COLO829 (cell line): ENCODE results near the gene LDLRAD3.

ENCODE experiments used
- DNase-seq: peaks from one replicate; pipeline ENCODE4 v3.0.0; 2012; ENCODE audit warnings: low spot score

Gene LDLRAD3

DNA sequence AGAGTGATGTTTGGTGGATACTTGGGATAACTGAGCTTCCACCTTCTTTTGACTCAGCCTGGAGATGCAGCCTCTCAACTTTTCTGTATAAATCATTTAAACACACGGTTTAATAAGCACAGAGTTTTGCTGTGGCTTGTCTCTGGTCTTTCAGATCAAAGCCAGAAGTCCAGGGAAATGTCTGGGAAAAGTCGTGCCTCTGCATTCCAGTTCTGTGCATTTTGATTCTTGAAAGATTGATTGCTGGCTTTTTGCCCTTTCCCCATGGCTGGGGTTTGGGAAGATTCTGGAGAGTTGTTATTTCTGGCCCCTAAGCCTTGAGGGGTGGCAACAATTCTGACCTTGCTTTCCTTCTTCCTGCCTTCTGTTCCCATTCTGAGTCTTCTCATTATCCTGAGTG is 191.2 kb downstream of the LDLRAD3 start:
- no peak for DNase-seq

DNA sequence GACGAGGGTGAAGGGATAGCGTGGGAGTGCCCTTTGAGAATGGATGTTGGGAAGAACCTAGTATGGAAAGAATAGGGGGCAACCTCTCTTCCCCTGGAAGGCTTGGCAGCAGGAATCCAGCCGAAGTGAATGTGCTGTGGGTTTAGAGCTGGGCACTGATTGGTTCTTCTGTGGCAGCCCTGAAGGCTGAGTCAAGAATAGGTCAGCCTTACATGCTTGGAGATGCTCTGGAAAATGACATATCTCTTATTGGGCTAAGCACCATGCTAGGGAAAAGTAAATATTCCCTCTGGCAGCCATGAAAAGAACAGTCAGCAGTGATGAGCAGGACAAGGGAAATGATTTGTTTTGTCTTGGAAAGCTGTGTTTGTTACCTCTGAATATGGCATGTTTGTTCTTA is 195.9 kb downstream of the LDLRAD3 start:
- DNase-seq, result no peak

DNA sequence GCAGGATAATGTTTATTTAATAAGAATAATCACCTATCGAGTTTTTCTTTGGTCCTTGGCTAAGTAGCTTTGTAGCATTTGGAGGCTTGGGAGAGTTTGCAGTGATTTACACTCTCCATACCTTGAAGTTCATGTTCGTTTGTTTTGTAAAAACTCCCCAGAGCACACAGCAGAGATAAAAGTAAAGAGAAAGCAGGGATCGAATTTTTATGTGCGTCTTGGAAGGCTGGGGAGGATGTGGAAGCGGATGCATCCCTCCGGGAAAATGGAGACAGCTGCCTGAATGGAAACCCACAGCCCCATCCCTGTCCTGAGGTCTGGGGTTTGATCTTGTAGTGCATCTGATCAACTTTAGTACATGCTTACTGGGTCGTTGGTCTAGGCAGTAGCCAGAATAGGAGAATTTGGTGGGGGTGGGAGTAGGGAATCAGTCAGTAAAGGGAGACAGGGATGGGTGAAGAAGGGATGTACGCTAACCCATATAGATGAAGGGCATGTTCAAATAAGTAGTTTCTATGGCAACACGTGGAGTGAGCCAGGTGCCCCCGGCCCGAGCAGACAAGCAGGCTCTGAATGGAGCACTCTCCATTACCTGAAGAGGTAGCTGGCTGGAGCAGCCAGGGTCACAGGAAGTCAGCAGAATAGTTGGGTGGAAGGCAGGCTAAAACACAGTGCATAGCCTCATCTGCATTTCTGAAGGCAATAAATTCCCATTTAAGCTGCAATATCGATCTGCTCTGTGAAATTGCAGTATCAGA is 197.5 kb downstream of the LDLRAD3 start:
- no peak for DNase-seq

DNA sequence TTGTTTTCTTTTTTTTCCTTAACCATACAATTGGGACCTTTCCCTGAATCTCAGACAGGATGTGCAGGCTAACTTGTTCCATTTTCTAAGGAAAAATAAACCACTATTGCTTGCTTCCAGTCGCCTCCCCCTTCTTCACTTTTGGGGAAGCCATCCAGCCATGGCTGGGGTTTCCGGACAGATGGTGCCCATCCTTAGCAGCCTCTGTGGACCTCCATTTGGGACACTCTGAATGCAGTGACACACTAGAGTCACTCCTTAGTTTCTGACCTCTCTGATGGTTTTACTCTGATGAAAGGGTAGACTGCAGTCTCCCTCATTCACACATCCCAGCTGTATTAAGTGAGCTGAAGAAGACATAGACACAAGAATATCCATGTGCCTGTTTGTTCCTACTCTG is 198.1 kb downstream of the LDLRAD3 start:
- no peak for DNase-seq

DNA sequence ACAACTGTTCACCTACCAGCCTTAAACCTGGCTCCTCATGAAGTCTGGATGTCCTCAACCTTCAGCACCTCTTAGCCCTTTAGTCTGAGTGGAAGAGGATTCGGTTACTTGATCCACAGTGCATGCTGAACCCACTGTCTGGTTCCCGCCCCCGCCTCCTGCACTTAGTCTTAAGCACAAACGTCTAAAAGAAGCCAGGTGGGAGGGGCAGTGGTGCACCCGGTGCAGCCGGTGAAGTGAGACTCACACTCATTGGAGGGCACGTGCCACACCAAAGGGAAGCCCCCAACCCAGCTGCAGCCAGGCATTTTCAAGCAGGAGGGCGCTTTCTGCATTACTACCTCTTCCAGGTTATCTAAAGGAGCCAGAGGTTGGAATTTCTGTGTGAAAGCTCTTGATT is 198.6 kb downstream of the LDLRAD3 start:
- no peak for DNase-seq

DNA sequence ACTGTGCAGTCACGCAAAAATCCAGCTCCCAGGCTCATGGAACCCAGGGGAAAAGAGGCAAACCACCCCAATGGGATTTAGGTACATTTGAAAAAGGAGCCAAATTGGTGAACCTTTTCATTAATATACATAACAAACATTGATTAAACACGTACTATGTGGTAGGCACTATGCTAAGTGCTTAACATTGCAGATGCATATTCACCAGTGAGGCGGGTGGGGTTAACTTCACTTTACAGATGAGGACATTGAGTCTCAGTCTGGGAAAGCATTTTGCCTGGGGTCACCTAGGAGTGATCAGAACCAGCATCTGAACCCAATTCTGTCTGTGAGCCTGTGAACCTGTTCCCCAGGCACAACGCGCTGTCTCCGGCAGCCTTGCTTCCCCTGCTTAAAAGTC is 199.0 kb downstream of the LDLRAD3 start:
- no peak for DNase-seq

DNA sequence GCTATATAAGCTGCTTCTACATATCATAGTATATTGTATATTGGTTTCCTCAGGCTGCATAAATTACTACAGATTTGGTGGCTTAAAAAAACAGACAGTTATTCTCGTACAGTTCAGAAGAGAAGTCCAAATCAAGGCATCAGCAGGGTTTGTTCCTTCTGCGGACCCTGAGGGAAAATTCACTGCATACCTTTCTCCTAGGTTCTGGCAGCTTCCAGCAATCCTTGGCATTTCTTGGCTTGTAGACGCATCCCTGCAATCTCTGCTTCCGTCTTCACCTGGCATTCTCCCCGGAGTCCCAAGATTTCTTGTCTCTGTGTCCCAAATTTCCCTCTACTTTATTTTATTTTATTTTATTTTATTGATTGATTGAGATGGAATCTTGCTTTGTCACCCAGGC is 202.6 kb downstream of the LDLRAD3 start:
- no peak for DNase-seq

DNA sequence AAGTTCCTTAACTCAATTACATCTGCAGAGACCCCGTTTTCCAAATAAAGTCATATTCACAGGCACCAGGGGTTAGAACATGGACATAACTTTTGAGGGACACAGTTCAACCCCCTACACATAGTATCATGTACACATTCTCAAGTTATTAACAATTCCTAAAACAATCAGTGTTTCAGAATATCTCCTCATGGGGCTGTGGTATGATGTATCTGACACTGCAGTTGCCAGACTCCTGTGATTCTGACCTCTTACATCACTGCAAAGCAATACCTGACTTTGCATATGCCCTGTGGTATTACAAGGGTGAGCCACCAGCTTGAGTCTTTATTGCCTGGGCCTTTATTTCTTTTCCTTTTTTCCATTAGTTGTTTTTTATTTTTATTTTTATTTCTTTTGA is 203.6 kb downstream of the LDLRAD3 start:
- DNase-seq, result no peak

DNA sequence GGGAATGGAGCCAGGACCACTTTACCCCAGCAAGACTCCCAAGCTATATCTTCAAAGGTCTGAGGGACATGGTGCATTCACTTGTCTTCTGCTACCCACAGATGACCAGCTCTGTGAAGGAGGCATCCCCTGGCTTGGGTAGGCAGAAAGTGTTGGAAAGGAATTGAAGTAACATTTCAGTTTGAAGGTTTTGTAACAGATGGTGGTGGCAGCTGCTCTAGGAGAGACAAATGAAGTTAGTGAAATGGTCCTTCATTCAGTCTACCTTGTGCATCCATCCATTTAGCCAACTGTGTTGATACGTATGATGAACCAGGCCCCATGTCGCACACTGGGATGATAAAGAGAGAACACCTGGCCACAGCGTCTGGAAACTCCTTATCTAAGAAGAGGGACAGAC is 204.8 kb downstream of the LDLRAD3 start:
- DNase-seq, result no peak

DNA sequence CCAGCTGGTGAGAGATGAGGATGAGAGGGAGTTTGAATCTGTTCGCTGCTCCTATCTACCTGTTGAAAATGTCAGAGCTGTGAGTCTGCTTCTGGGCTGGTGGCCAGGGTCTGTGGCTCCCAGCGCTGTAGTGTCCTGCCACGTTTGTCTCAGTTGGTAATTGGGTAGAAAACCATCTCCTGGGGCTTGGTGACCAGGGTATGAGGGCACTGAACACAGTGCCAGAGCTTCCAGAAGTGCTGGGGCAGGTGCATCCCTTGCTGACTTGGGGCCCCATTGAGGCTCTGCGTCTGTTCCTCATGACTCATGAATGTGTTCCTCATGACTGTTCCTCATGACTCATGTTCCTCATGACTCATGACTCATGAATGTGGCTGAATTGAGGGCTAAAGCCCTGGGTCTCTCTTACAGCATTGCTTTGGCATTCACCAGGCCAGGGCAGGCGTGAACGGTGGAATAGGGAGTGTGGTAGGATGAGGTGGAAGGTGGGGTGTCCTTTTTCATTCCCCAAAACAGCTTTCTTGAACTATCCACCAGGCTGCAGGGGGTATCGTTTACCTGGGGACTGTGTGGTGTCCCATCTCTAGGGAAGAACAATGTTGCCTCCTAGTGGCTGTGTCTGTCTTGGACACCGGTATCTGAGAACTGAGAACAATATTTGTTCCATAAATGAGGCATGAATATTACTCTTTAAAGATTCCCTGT is 205.8 kb downstream of the LDLRAD3 start:
- peak; percentile 99 for DNase-seq

DNA sequence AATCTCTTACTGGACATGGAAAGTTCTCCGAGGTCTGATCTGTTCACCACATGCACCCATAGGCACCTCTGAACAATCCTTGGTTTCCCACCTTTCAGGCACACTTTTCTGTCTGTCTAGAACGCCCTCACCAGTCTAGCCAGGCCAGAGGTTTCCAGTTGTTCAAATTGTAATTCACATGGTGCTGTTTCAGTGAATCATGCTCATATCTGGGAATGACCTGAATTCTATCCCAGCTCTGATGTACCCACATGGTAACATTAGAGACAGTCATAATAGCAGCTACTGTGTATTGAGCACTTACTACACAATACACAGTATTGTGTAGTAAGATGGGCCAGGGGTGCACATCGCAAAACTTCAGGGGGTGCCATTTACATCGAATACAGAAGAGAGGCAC is 207.1 kb downstream of the LDLRAD3 start:
- DNase-seq, result peak; percentile 82

DNA sequence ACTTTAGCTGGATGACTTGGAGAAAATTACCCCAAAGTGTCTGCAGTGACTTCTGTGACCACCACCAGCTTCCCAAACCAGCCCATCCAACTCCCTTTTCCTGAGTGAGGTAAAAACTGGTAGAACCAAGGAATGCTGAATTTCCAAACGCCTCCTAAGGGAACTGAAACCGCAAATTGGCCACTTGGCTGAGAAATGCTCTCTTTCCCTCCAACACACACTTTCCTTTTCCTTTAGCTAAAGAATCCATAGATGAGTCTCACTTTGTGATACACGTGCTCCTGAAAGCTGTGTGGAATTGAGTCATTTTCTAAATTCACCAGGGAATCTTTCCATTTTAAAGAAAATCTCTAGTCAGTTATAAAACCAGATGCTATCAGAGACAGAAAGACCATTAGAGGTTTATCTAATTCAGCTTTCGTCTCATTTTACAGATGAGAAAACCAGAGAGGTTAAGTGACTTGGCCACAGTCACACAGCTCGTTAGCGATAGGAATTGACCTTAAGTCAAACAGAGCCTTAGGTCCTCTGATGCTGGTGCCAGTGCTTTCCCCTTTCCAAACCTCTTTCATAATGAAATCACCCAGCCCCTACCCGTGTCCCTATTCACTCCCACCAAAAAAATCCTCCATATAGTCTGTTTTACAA is 208.2 kb downstream of the LDLRAD3 start:
- no peak for DNase-seq

DNA sequence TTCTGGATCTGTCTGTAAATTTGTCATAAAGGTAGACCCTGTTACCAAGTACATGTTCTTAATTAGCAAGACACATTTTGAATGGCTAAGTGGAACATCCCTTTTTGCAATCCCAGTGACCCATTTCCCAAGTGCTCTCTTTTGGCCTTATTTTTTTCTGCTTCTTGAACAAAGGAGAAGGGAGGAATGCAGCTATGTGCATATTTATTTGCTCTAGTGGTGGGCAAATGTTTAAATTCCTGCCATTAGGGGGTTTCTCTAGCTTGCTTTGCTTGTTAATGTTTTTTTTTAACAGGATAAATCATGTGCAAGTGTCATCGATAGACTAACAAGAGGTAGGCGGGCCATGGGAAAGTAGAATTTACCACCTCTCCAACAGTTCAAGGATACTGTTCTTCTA is 209.7 kb downstream of the LDLRAD3 start:
- DNase-seq, result no peak

DNA sequence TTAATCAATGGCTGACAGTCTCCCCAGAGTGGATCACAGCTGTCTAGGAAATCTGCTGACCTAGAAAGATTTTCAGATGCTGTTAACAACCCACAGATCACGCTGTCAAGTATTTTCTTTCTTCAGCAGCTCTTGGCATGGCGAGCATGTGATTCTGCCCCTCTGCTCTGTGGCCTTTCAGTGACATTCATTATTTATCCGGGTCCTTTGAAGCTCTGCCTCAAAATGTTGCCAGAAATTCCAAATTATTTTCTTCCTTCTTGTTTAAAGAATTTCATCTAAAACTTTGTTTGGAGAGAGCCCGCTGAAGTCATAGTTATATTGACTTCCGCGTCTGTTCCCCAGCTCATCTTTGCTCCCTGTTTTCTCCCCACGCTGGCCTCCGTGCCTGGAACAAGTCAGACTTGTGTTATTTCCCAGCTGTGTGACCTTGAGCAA is 211.3 kb downstream of the LDLRAD3 start:
- DNase-seq, result no peak

DNA sequence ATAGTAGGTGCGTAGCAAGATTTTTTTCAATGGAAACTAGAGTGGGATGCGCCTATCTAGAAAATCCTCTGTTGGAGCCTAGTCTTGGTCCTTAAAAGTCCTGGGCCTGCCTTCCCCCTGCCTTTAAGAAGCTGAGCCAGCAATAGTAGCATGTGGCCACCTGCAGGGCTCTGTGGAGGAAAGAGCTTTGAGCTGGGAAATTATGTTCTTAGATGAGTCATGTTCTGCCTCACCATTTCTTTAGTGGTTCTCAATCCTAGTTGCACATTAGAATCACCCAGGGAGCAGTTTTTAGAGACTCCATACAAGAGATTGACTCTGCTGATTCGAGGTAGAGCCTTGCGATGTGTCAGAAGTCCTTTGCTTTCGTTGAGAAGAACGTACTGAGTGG is 211.9 kb downstream of the LDLRAD3 start:
- DNase-seq, result no peak

DNA sequence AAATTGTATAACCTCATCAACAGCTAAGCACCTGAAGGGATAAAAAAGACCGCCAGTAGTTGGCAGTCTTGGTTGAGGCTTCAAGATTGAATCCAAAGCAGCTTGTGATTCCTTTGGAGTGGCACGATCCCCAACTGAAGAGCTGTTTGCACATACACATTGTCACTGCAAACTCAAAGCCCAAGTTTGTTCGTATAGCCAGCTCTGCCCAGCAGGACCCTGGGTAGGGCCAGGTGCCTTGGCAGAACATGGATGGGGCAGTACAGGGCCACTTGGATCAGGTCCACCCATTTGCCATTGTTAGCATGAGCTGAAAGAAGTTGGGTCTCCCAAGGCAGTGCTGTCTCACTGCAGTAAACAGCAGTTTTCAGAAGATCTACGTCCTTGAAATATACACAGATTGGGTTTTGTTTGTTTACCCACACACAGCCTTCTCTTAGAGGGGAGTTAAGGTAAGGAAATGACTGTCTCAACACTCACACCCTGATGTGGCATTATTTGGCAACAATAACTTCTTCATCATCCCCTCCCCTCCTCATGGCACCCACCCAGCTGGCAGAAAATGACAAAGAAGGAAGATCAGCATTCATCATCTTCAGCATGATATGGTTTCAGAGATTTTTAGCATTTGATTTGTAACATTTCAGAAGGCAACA is 212.4 kb downstream of the LDLRAD3 start:
- DNase-seq, result no peak

DNA sequence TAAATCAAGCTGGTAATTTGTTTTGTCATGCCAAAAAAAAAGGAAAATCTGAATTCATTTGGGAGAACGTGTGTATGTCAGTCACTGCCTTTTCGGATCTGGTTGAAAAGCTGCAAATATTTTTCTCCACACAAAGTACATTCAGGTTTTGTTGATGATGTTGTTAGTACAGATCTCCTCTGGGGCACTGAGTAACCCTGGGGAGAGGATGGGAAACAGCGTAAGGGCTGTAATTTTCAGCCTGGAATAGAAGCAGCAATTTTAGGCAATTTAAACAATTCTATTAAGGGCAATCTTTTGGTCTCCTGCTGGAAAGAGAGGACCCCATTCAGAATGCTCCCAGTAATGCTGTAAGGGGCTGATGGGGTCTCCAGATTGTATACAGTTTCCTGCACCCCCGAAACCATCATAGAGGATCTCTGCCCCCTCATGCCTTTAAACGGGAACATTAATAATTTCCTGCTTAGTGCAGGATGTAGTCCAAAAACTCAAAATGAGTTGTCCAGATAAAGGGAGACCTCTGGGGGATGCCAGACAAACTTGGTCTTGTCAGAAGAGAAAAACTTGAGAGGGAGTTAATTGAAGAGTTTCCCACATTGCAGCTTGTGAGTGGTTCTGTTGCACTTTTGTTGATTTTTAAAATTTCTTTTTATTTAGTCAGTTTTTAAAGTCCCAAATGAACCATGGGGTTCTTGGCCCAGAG is 213.1 kb downstream of the LDLRAD3 start:
- no peak for DNase-seq

DNA sequence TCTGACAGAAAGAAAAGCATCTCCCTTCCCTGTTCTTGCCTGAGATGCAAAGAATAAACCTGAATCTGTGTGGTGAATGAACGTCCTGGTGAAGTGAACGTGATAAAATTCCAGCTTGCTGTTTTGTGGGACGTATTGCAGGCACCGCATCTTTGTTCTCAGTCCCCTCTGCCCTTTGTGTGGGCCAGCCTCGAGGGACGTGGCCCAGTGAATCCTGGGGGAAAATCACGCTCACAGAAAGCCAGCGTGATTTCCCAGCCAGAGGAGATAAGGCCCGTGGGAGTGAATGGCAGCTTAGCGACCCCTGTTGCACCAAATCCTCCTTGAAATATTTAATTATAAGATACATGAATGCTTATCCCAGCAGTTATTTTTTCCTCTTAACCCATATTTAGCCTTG is 216.2 kb downstream of the LDLRAD3 start:
- DNase-seq, result no peak

DNA sequence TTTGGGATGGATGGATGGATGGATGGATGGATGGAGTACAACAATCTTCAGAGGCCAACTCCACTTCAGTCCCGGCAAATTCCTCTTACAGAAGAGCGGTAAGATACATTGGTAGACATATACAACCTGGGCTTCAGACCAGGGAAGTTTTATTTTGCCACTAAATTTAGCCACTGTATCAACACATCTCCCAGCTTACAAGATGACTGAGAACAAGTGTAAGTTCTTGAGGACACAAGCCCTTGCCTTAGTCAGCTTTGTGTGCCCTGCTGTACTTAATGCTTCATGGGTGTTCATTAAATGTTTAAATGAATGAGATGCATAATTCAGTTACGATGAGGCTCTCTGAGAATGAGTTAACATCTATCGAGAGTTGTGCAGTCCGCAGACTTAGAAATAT is 217.7 kb downstream of the LDLRAD3 start:
- DNase-seq, result no peak

DNA sequence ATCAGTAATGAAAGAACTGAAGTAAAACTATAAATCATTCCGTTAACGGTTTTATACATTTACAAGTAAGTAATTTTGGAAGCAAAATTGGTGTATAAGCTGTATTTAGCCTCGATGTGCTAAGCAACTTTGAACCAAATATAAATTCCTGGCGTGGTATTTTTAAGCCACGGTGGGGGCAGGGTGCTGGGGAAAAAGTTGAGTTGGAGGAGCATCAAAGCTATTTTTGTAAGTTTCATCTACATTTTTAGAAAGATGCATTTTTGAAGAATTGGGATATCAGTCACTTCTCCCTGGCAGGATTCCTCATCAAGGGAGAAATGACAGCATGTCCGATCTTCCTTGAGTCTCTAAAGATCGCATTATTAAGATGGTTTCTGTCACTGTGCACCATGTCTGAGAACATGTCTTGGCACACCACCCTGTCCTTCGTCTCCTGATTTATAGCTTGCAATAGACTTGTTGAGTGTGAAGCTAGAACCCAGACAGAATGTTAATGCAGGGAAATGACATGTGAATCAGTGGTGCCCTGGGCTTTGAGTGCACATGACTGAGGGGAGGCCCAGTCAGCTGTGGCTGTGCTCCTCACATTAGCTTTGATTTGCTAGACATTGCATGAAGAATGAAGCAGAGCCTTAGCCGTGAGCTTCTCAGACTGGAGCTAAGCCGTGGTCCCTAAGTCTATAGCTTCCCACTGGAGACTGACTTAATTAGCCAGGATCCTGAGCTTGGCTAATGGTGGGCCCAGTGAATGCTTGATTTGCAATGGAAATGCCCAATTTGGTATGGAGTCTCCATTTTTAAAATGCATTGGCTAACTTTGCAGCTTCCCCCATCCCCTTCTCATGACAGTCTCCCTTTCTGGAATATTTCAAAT is 218.4 kb downstream of the LDLRAD3 start:
- no peak for DNase-seq

DNA sequence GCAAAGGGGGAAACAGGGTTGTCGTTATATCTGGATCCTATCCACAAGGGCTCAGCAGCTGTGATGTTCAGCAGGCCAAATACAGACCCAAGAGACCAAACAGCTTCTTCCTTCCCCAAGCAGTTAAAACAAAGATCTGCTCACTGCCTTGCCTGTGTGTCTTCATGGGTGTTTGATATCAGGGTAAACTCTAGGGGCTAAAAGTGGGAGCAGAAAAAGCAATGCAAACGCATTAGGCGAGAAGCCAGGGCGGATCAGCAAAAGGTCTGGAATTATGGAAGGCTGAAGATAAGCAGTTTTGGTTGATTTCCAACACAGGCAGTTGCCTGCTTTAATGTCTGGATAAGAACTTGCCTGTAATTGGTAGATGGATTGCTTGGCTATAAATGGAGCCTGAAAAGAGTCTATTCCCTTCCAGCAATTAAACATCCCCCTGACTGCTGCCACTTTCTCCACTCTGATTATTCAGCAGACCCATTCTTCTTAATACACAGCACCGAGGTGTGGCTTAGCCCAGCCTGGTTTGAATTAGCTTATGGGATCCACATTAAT is 219.1 kb downstream of the LDLRAD3 start:
- no peak for DNase-seq
